Prostate gland (tissue), 2 donors: ENCODE results near the gene AGBL4. TPM values are rescaled to one million over a fixed set of nuclear protein-coding genes. Genes with fewer than 3 reads are reported as not detected.
"Not testable (repeated sequence)": the region's sequence is repeated elsewhere in the genome, so short reads cannot be mapped to it uniquely, and the experiment has no call there.

ENCODE experiments used
- DNase-seq: peaks from one replicate; pipeline ENCODE4 v3.0.0-alpha.2; 2019; ENCODE audit warnings: low spot score
- H3K27ac ChIP-seq, 2 donors: fragments of 200-600 bp; sonication (generic); 2 replicates each; pipeline ENCODE4 v1.5.1; 2017 to 2019
- H3K27me3 ChIP-seq: fragments of 200-600 bp; sonication (generic); replicated peaks from 2 replicates; pipeline ENCODE4 v1.5.1; 2019; ENCODE audit not compliant: insufficient read depth
- H3K36me3 ChIP-seq, 2 donors: fragments of 200-600 bp; sonication (generic); 1 replicate in 1 of 2; 2 replicates in 1 of 2; pipeline versions ENCODE4 v1.5.1 to v1.8.1; 2017 to 2019
- H3K4me1 ChIP-seq: fragments of 200-600 bp; sonication (generic); replicated peaks from 2 replicates; pipeline ENCODE4 v1.5.1; 2019
- H3K4me3 ChIP-seq, 2 donors: fragments of 200-600 bp; sonication (generic); 2 replicates each; pipeline ENCODE4 v1.5.1; 2017 to 2019
- H3K9me3 ChIP-seq: fragments of 200-600 bp; sonication (generic); 2 replicates; pipeline ENCODE4 v1.5.1; 2017
- POLR2A ChIP-seq: fragments of 450-650 bp; IDR thresholded peaks from one replicate; pipeline ENCODE4 v1.6.1; 2016; ENCODE audit warnings: antibody characterized with exemption, mild to moderate bottlenecking
- POLR2AphosphoS5 ChIP-seq: sonication (generic); formaldehyde crosslinking; IDR thresholded peaks from one replicate; pipeline ENCODE4 v1.6.1; 2017; ENCODE audit warnings: antibody characterized with exemption
- WGBS: methylation state at CpG from one replicate; pipeline ENCODE4 v1.1.5; 2018; 5-methylcytosine and 5-hydroxymethylcytosine counted together
- intact Hi-C: fragments of 100-400 bp; cut with DNase I; formaldehyde crosslinking; loops from one replicate; pipeline ENCODE4 v1.14.2; 2022
- total RNA-seq, 2 donors: library from RNA; depleted of rRNA; stranded (reverse); fragments of >200 nt; gene quantifications; one replicate each; pipeline ENCODE4 v1.1.0, GENCODE V29; 2016
- TF ChIP-seq, protein P1 (sequence below), 4 experiments: fragments of 200-600 bp in 2 of 4; fragments of 450-650 bp in 2 of 4; sonication (generic) in 2 of 4; IDR thresholded peaks; 1 replicate in 3 of 4; 2 replicates in 1 of 4; pipeline ENCODE4 v1.5.1; 2016 to 2019; ENCODE audit warnings: antibody characterized with exemption in 4 of 4, mild to moderate bottlenecking in 2 of 4, moderate library complexity in 2 of 4

The AGBL4 gene
- total RNA-seq, 2 donors from 2014 or later, result 0.82 to 2.7 TPM

DNA sequence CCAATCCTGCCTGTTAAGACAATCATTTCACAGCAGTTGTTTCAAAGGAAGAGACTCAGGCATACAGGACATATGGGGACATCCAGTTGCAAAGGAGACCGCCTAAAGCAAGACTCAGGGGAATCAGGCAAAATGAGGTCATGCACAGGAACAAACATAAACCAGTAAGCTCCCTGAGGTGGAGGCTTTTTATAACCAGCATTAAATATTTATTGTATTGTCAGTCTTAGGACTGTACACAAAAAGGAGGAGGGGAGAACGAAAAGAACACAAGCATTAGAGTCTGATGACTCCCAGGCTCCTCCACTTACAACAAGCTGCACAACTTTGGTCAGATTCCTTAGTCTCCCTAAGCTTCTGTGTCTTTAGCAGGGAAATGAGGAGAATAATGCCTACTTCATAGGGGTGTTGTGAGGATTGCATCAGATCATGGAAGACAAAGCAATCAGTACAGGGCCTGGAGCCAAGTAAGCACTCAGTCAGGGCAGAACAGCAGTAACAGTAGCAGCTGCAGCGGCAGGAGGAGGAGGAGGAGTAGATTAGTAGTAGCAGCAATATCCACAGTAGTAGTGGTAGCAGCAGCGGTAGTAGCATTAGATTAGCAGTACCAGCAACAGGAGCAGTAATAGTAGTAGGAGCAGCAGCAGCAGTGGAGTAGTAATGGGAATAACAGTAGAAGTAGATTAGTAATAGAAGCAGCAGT is 1497.6 kb downstream of the AGBL4 start:
- H3K4me3 ChIP-seq, result no peak overlapping the region
- H3K36me3 ChIP-seq, result no peaks in the 10 kb centered on the region
- H3K27ac ChIP-seq, result peak overlapping the region; percentile 18 to 59
- intact Hi-C loops, result no loop called here
- peak; percentile 29 for DNase-seq
- no peaks in the 10 kb centered on the region for H3K9me3 ChIP-seq
- TF ChIP-seq POLR2A (no peak), POLR2AphosphoS5 (peak; percentile 67)
- TF ChIP-seq, protein P1, sequence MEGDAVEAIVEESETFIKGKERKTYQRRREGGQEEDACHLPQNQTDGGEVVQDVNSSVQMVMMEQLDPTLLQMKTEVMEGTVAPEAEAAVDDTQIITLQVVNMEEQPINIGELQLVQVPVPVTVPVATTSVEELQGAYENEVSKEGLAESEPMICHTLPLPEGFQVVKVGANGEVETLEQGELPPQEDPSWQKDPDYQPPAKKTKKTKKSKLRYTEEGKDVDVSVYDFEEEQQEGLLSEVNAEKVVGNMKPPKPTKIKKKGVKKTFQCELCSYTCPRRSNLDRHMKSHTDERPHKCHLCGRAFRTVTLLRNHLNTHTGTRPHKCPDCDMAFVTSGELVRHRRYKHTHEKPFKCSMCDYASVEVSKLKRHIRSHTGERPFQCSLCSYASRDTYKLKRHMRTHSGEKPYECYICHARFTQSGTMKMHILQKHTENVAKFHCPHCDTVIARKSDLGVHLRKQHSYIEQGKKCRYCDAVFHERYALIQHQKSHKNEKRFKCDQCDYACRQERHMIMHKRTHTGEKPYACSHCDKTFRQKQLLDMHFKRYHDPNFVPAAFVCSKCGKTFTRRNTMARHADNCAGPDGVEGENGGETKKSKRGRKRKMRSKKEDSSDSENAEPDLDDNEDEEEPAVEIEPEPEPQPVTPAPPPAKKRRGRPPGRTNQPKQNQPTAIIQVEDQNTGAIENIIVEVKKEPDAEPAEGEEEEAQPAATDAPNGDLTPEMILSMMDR (IDR thresholded peaks at IDR 0.05), result no peak
- 45% methylated on average over 4 of the region's 4 CpGs for WGBS
- no peaks in the 10 kb centered on the region for H3K4me1 ChIP-seq
- H3K27me3 ChIP-seq, result no peaks in the 10 kb centered on the region

- no peaks in the 10 kb centered on the region for H3K27me3 ChIP-seq
- H3K4me1 ChIP-seq, result no peaks in the 10 kb centered on the region
- no peak overlapping the region for H3K4me3 ChIP-seq
- 81% methylated on average over 1 of the region's 1 CpG for WGBS
- intact Hi-C loops, result no loop called here
- DNase-seq, result no peak
- H3K36me3 ChIP-seq, result no peaks in the 10 kb centered on the region
- H3K9me3 ChIP-seq, result no peaks in the 10 kb centered on the region
- TF ChIP-seq, protein P1 (IDR thresholded peaks at IDR 0.05), result no peak
- TF ChIP-seq POLR2A (no peak), POLR2AphosphoS5 (no peak)
- H3K27ac ChIP-seq, result no peak overlapping the region
These were observed 1498.8 kb downstream of the AGBL4 start for GRCh38 chr1:48524892-48525467.

GRCh38 chr1:48523558-48523957 is 1500.2 kb downstream of the AGBL4 start:
- 69% methylated on average over 3 of the region's 3 CpGs for WGBS
- H3K9me3 ChIP-seq, result no peaks in the 10 kb centered on the region
- H3K4me1 ChIP-seq, result no peaks in the 10 kb centered on the region
- H3K27me3 ChIP-seq, result no peaks in the 10 kb centered on the region
- intact Hi-C loops, result no loop called here
- no peaks in the 10 kb centered on the region for H3K36me3 ChIP-seq
- no peak for DNase-seq
- no peak overlapping the region for H3K27ac ChIP-seq
- TF ChIP-seq, protein P1 (IDR thresholded peaks at IDR 0.05), result no peak
- TF ChIP-seq POLR2A (no peak), POLR2AphosphoS5 (no peak)
- H3K4me3 ChIP-seq, result no peak overlapping the region

- H3K27ac ChIP-seq, H3K9me3 ChIP-seq, H3K4me1 ChIP-seq, intact Hi-C loops, DNase-seq, H3K27me3 ChIP-seq, H3K4me3 ChIP-seq, H3K36me3 ChIP-seq: not testable (repeated sequence)
- WGBS, result 93% methylated on average over 6 of the region's 6 CpGs
These were observed 1503.9 kb downstream of the AGBL4 start for GRCh38 chr1:48519896-48520295.

GRCh38 chr1:48506870-48507269 is 1516.9 kb downstream of the AGBL4 start:
- 50% methylated on average over 1 of the region's 1 CpG for WGBS
- intact Hi-C loops, result no loop called here

More at GRCh38 chr1:48506870-48507269, 1516.9 kb downstream of the AGBL4 start:
- Histone ChIP-seq H3K27ac (no peak overlapping the region), H3K9me3 (no peaks in the 10 kb centered on the region), H3K4me3 (no peak overlapping the region), H3K27me3 (no peaks in the 10 kb centered on the region), H3K36me3 (no peaks in the 10 kb centered on the region), H3K4me1 (no peaks in the 10 kb centered on the region)
- TF ChIP-seq, protein P1 (IDR thresholded peaks at IDR 0.05), result no peak
- no peak for TF ChIP-seq POLR2A
- TF ChIP-seq POLR2AphosphoS5, result no peak
- DNase-seq, result no peak
